ENCODE data around the gene PLAGL1. TPM values are rescaled to one million over a fixed set of nuclear protein-coding genes. Genes with fewer than 3 reads are reported as not detected.

The PLAGL1 gene
- total and polyA plus RNA-seq, 4 donors = 1.3 to 6.3 (median 2.0) TPM

DNA sequence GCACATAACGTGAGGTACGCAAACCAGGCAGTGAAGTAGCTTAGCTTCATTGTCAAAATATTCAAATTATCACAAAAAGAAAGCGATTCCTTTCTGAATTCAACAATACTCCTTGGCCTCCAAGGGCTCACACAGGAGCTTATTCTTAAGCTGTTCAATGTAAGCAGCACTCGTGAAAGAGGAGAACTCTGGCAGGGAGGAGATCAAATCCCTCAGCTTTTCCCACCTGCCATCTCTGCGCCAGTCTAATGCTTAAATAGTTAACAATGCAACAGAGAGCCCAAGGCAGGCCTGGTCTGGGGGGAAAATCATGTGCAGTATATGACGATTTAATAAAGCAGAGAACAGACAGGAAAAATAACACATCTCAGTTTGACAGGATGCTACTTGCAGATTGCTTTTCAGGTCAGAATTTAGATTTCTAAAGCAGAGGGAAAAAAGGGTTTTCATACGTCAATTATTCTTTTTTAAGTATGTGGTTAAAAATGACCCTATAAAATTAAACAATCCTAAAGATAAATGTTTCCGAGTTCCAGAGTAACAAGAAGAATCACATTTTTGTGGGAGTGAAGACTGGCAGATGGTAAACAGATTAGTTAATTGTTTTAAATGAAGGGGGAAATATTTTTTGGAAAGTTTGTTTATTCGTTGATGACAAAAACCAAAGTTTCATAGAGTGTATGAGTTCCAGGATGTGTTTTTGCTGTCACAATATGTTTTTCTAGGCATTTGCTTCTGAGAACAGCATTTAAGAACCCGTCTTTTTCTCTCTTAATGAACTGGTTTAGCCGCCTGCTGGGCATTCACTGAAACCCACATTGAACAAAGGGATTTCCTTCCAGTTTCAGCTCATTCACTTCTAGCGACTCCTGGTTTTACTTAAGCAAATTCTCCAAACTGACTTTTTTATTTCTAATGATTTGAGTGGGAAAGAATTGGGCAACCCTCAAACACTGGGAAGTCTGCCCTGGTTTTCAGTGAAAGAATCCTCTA, 45.9 kb downstream of the PLAGL1 start:
- Histone ChIP-seq H3K36me3 (ENCODE audit: control insufficient read depth in 4 of 4, insufficient read depth in 3 of 4, low read depth in 1 of 4, low read length in 3 of 4) (no peaks in the 10 kb centered on the region), H3K27me3 (ENCODE audit: control insufficient read depth in 4 of 4, insufficient read depth in 4 of 4, low read length in 3 of 4) (peaks cover 0 to 9% (median 0%) of the 10 kb centered on the region in 4 donors), H3K4me1 (ENCODE audit: control insufficient read depth in 4 of 4, insufficient read depth in 4 of 4, low read length in 3 of 4) (no peaks in the 10 kb centered on the region), H3K9me3 (ENCODE audit: control insufficient read depth in 4 of 4, low read length in 3 of 4) (no peaks in the 10 kb centered on the region), H3K9ac (ENCODE audit: low read depth in 1 of 2, low read length in 2 of 2) (no peak overlapping the region), H3K4me3 (ENCODE audit: low read depth in 1 of 3, low read length in 3 of 3) (no peak overlapping the region), H3K27ac (ENCODE audit: low read depth in 1 of 2, low read length in 2 of 2) (no peak overlapping the region)
- TF ChIP-seq, protein P1, sequence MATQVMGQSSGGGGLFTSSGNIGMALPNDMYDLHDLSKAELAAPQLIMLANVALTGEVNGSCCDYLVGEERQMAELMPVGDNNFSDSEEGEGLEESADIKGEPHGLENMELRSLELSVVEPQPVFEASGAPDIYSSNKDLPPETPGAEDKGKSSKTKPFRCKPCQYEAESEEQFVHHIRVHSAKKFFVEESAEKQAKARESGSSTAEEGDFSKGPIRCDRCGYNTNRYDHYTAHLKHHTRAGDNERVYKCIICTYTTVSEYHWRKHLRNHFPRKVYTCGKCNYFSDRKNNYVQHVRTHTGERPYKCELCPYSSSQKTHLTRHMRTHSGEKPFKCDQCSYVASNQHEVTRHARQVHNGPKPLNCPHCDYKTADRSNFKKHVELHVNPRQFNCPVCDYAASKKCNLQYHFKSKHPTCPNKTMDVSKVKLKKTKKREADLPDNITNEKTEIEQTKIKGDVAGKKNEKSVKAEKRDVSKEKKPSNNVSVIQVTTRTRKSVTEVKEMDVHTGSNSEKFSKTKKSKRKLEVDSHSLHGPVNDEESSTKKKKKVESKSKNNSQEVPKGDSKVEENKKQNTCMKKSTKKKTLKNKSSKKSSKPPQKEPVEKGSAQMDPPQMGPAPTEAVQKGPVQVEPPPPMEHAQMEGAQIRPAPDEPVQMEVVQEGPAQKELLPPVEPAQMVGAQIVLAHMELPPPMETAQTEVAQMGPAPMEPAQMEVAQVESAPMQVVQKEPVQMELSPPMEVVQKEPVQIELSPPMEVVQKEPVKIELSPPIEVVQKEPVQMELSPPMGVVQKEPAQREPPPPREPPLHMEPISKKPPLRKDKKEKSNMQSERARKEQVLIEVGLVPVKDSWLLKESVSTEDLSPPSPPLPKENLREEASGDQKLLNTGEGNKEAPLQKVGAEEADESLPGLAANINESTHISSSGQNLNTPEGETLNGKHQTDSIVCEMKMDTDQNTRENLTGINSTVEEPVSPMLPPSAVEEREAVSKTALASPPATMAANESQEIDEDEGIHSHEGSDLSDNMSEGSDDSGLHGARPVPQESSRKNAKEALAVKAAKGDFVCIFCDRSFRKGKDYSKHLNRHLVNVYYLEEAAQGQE (IDR thresholded peaks at IDR 0.05) = no peak
- TF ChIP-seq, protein P2, sequence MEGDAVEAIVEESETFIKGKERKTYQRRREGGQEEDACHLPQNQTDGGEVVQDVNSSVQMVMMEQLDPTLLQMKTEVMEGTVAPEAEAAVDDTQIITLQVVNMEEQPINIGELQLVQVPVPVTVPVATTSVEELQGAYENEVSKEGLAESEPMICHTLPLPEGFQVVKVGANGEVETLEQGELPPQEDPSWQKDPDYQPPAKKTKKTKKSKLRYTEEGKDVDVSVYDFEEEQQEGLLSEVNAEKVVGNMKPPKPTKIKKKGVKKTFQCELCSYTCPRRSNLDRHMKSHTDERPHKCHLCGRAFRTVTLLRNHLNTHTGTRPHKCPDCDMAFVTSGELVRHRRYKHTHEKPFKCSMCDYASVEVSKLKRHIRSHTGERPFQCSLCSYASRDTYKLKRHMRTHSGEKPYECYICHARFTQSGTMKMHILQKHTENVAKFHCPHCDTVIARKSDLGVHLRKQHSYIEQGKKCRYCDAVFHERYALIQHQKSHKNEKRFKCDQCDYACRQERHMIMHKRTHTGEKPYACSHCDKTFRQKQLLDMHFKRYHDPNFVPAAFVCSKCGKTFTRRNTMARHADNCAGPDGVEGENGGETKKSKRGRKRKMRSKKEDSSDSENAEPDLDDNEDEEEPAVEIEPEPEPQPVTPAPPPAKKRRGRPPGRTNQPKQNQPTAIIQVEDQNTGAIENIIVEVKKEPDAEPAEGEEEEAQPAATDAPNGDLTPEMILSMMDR (IDR thresholded peaks at IDR 0.05; ENCODE audit: low read depth, low read length, missing input control) = peak; percentile 6
- TF ChIP-seq RAD21 (IDR thresholded peaks at IDR 0.05) (peak in 1 of 2 donors; percentile 20), NR2F2 (IDR thresholded peaks at IDR 0.05) (no peak)
- whole genome bisulfite sequencing = 55% methylated on average over 12 of the region's 12 CpGs
- DNase-seq (ENCODE audit: low spot score) = no peak

DNA sequence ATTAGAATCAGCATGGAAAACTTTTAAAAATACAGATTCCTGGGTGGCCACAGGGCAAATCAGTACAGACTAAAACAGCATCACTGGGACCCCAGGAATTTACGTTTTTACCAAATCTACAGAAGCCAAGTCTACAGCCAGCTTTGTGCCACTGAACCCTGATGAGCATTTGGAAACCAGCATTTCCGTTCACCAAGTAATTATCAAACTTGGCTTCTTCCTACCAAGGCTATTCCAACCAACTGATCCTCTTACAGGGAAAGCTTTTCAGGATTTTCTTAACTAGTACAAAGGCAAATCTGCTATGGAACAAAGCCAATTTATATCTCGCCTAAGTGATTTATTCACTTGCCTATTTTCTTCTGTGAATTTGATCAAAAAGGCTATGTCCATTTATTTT, 47.0 kb downstream of the PLAGL1 start:
- Histone ChIP-seq H3K36me3 (ENCODE audit: control insufficient read depth in 4 of 4, insufficient read depth in 3 of 4, low read depth in 1 of 4, low read length in 3 of 4) (no peaks in the 10 kb centered on the region), H3K4me3 (ENCODE audit: low read depth in 1 of 3, low read length in 3 of 3) (no peak overlapping the region), H3K4me1 (ENCODE audit: control insufficient read depth in 4 of 4, insufficient read depth in 4 of 4, low read length in 3 of 4) (no peaks in the 10 kb centered on the region), H3K9me3 (ENCODE audit: control insufficient read depth in 4 of 4, low read length in 3 of 4) (no peaks in the 10 kb centered on the region), H3K9ac (ENCODE audit: low read depth in 1 of 2, low read length in 2 of 2) (no peak overlapping the region), H3K27ac (ENCODE audit: low read depth in 1 of 2, low read length in 2 of 2) (no peak overlapping the region), H3K27me3 (ENCODE audit: control insufficient read depth in 4 of 4, insufficient read depth in 4 of 4, low read length in 3 of 4) (peaks cover 0 to 9% (median 0%) of the 10 kb centered on the region in 4 donors)
- TF ChIP-seq YY1 (IDR thresholded peaks at IDR 0.05) (no peak), GABPA (IDR thresholded peaks at IDR 0.05 in 1 of 2, conservative IDR thresholded peaks at IDR 0.05 in 1 of 2) (no peak), NR2F2 (IDR thresholded peaks at IDR 0.05) (no peak), HNF4G (IDR thresholded peaks at IDR 0.05) (no peak), EGR1 (IDR thresholded peaks at IDR 0.05; ENCODE audit: low read depth in 2 of 2) (no peak), FOXA1 (IDR thresholded peaks at IDR 0.05) (no peak), RAD21 (IDR thresholded peaks at IDR 0.05) (no peak), FOXA2 (IDR thresholded peaks at IDR 0.05) (no peak), TAF1 (conservative IDR thresholded peaks at IDR 0.05) (no peak), HNF4A (conservative IDR thresholded peaks at IDR 0.05) (no peak), JUND (IDR thresholded peaks at IDR 0.05) (no peak)
- TF ChIP-seq, protein P3, sequence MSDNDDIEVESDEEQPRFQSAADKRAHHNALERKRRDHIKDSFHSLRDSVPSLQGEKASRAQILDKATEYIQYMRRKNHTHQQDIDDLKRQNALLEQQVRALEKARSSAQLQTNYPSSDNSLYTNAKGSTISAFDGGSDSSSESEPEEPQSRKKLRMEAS (IDR thresholded peaks at IDR 0.05) = no peak
- TF ChIP-seq, protein P2 (IDR thresholded peaks at IDR 0.05; ENCODE audit: low read depth, low read length, missing input control) = no peak
- TF ChIP-seq, protein P4, sequence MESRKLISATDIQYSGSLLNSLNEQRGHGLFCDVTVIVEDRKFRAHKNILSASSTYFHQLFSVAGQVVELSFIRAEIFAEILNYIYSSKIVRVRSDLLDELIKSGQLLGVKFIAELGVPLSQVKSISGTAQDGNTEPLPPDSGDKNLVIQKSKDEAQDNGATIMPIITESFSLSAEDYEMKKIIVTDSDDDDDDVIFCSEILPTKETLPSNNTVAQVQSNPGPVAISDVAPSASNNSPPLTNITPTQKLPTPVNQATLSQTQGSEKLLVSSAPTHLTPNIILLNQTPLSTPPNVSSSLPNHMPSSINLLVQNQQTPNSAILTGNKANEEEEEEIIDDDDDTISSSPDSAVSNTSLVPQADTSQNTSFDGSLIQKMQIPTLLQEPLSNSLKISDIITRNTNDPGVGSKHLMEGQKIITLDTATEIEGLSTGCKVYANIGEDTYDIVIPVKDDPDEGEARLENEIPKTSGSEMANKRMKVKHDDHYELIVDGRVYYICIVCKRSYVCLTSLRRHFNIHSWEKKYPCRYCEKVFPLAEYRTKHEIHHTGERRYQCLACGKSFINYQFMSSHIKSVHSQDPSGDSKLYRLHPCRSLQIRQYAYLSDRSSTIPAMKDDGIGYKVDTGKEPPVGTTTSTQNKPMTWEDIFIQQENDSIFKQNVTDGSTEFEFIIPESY (IDR thresholded peaks at IDR 0.05) = no peak
- TF ChIP-seq, protein P5, sequence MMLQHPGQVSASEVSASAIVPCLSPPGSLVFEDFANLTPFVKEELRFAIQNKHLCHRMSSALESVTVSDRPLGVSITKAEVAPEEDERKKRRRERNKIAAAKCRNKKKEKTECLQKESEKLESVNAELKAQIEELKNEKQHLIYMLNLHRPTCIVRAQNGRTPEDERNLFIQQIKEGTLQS (IDR thresholded peaks at IDR 0.05) = no peak
- WGBS = 68% methylated on average over 3 of the region's 3 CpGs
- DNase-seq (ENCODE audit: low spot score) = no peak
